GM06990 (cell line): ENCODE results near the gene RHBDL2.

Experiments
- DNase-seq: peaks from one replicate; pipeline ENCODE4 v3.0.0-alpha.2; 2011; ENCODE audit not compliant: insufficient read length; ENCODE audit errors: extremely low read depth
- H3K27me3 ChIP-seq: replicated peaks from 2 replicates; pipeline ENCODE4 v1.6.0; 2011; ENCODE audit warnings: low read length; ENCODE audit not compliant: control insufficient read depth, insufficient read depth
- H3K36me3 ChIP-seq: 2 replicates; pipeline ENCODE4 v1.5.1; 2011; ENCODE audit warnings: low read length; ENCODE audit not compliant: control insufficient read depth, insufficient read depth
- H3K4me3 ChIP-seq: replicated peaks from 2 replicates; pipeline ENCODE4 v1.5.1; 2011; ENCODE audit warnings: low read depth, mild to moderate bottlenecking, control low read depth, low read length
- TF ChIP-seq, protein P1 (sequence below): IDR thresholded peaks from 2 replicates; pipeline ENCODE4 v1.5.1; 2011; ENCODE audit warnings: low read length, control low read depth, mild to moderate bottlenecking, inconsistent platforms; ENCODE audit not compliant: insufficient read depth, poor library complexity, severe bottlenecking

The RHBDL2 gene

DNA sequence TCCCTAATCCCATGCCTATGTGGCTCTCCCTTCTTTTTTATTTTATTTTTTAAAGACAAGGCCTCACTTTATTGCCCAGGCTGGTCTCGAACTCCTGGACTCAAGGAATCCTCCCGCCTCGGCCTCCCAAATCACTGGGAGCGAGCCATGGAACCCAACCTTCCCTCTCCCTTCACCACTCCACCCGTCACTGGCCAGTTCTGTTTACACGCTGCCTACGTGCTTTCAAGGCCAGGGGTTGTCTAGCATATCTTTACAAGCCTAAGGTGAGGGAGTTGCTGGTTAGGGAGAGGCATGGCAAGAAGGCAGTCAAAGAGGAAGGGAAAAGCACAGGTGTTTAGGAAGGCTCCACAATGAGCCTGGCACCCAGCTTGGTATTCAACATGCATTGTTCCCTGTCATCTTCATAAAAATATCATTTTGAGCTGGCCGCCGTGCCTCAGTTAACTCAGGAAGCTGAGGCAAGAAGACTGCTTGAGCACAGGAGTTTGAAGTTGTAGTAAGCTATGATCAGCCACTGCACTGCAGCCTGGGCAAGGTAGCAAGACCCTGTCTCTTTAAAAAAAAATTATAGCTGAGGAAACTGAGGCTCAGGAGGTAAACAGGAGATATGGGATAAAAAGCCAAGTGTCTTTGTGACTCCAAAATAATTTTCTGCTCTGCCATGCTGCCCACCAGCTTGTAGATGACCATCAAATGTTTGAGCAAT lies 1.1 kb downstream of the RHBDL2 start:
- DNase-seq: no peak
- no peak overlapping the region for H3K4me3 ChIP-seq
- H3K27me3 ChIP-seq: no peaks in the 10 kb centered on the region
- TF ChIP-seq, protein P1, sequence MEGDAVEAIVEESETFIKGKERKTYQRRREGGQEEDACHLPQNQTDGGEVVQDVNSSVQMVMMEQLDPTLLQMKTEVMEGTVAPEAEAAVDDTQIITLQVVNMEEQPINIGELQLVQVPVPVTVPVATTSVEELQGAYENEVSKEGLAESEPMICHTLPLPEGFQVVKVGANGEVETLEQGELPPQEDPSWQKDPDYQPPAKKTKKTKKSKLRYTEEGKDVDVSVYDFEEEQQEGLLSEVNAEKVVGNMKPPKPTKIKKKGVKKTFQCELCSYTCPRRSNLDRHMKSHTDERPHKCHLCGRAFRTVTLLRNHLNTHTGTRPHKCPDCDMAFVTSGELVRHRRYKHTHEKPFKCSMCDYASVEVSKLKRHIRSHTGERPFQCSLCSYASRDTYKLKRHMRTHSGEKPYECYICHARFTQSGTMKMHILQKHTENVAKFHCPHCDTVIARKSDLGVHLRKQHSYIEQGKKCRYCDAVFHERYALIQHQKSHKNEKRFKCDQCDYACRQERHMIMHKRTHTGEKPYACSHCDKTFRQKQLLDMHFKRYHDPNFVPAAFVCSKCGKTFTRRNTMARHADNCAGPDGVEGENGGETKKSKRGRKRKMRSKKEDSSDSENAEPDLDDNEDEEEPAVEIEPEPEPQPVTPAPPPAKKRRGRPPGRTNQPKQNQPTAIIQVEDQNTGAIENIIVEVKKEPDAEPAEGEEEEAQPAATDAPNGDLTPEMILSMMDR: no peak
- no peaks in the 10 kb centered on the region for H3K36me3 ChIP-seq

DNA sequence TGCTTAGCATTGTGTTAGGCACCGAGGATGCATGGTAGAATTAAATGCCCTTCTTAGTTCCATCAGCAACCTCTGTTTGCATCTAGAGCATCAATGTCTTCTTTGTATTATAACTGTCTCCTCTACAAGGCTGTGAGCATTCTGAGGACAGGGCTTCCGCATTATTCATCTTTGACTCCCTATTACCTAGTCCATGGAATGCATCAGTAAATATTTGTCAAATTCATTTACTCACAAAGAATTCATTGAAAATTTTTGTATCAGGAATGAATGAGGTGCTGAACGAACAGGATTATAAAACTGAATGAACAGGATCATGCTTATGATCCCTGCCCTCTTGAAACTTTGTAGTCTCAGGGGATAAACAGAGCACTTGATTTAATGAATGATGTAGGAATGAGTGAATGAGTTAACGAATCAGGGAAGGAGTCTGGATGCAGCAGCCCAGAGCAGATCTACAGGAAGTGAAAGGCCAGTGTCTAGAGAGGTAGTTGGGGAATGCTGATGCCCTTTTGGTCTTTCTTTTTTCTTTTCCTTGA lies 2.8 kb downstream of the RHBDL2 start:
- no peaks in the 10 kb centered on the region for H3K27me3 ChIP-seq
- TF ChIP-seq, protein P1: no peak
- DNase-seq: no peak
- H3K4me3 ChIP-seq: no peak overlapping the region
- no peaks in the 10 kb centered on the region for H3K36me3 ChIP-seq

DNA sequence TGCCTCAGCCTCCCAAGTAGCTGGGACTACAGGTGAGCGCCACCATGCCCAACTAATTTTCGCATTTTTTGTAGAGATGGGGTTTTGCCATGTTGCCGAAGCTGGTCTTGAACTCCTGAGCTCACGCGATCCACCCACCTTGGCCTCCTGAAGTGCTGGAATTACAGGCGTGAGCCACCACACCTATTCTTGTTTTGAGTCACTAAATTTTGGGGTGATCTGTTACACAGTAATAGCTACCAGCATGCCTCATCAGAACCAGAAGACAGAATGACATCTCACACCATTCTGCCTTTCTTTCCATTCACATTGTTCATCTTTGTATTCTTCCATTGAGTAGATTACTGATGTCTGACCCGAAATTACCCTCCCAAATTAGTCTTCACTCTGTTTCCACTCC lies 9.1 kb downstream of the RHBDL2 start:
- TF ChIP-seq, protein P1: no peak
- Histone ChIP-seq H3K4me3 (no peak overlapping the region), H3K36me3 (no peaks in the 10 kb centered on the region), H3K27me3 (no peaks in the 10 kb centered on the region)
- DNase-seq: no peak

DNA sequence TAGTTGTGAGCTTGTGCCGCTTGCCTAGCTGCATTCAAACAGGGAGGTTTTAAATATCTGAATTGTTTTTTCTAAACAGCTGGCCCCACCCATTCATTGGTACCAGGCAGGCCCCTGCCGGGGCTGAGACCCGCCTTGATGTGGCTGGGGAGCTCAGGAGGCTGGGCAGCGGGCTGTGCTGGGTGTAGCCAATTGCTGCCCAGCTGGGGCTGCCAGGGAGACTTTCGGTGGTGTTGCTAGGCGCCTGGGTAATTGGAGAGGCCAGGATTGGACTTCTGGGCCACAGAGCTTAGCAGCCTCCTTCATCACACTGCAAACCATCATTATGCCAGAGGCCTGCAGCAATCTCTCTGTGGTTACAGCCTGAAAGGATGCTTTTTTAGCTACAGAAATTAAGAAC lies 12.2 kb downstream of the RHBDL2 start:
- no peak overlapping the region for H3K4me3 ChIP-seq
- H3K27me3 ChIP-seq: no peaks in the 10 kb centered on the region
- DNase-seq: no peak
- TF ChIP-seq, protein P1: no peak
- no peaks in the 10 kb centered on the region for H3K36me3 ChIP-seq

DNA sequence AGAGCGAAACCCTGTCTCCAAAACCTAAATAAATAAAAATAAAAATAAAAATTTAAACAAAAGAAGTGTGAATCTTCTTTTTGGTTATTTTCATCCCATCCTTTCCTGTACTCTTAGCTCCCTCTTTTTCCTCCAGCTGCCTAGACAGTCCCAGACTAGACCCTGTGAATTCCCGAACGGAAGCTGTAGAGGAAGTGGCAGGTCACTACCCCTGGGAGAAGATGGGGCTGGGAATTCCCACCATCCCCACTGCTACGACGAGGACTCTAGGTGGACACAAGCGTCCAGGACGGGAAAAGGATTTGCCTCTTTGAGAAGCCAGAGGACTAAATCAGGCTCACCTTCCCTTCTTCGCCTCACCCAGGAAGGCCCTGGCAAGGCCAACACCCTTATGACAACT lies 12.6 kb downstream of the RHBDL2 start:
- H3K4me3 ChIP-seq: no peak overlapping the region
- no peaks in the 10 kb centered on the region for H3K27me3 ChIP-seq
- H3K36me3 ChIP-seq: no peaks in the 10 kb centered on the region
- DNase-seq: no peak
- TF ChIP-seq, protein P1: no peak

DNA sequence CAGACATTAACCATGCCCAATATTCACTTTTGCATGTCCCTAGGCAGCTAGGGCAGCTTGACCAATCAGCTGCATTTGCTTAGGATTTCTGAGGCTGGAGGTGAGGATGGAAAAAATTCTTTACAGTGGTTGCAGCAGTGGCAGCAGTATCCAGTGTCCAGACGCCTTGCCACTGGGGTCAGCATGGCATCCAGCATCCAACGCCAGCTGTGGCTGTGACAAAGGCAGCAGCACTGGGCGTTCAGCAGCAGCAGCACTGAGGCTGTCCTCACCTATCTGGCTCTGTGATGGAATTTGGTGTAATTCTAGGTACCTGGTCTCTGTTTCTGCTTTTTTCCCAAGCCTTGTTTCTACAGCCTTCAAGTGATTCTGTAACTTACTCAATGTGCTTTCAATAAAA lies 15.5 kb downstream of the RHBDL2 start:
- H3K27me3 ChIP-seq: no peaks in the 10 kb centered on the region
- no peak overlapping the region for H3K4me3 ChIP-seq
- TF ChIP-seq, protein P1: no peak
- DNase-seq: no peak
- no peaks in the 10 kb centered on the region for H3K36me3 ChIP-seq
